Neural progenitor cell (in vitro differentiated cells): ENCODE results near the gene TRAF3. TPM values are rescaled to one million over a fixed set of nuclear protein-coding genes. Genes with fewer than 3 reads are reported as not detected.
A peak's percentile ranks its signal among the peaks of the same experiment; 100 is the strongest.

ENCODE experiments used
- DNase-seq: peaks from one replicate; pipeline ENCODE4 v3.0.0-alpha.2; 2016; ENCODE audit warnings: low spot score
- H2AFZ ChIP-seq: fragments of 200-600 bp; sonication (generic); replicated peaks from 2 replicates; pipeline ENCODE4 v1.6.1; 2016; ENCODE audit warnings: antibody characterized with exemption
- H3F3A ChIP-seq: fragments of 200-600 bp; sonication (generic); 2 replicates; pipeline ENCODE4 v1.6.1; 2016; ENCODE audit warnings: antibody characterized with exemption, low read depth
- H3K27ac ChIP-seq: fragments of 200-600 bp; sonication (generic); 2 replicates; pipeline ENCODE4 v1.5.1; 2016; ENCODE audit warnings: mild to moderate bottlenecking
- H3K27me3 ChIP-seq: fragments of 200-600 bp; sonication (generic); 2 replicates; pipeline ENCODE4 v1.6.1; 2016; ENCODE audit warnings: mild to moderate bottlenecking, moderate library complexity
- H3K36me3 ChIP-seq: fragments of 200-600 bp; sonication (generic); 2 replicates; pipeline ENCODE4 v1.5.1; 2016
- H3K4me1 ChIP-seq: fragments of 200-600 bp; sonication (generic); 2 replicates; pipeline ENCODE4 v1.6.1; 2016; ENCODE audit warnings: mixed run types
- H3K4me2 ChIP-seq: fragments of 200-600 bp; sonication (generic); 2 replicates; pipeline ENCODE4 v1.6.1; 2016
- H3K4me3 ChIP-seq: fragments of 200-600 bp; sonication (generic); 2 replicates; pipeline ENCODE4 v1.5.1; 2016
- H3K79me2 ChIP-seq: fragments of 200-600 bp; sonication (generic); 2 replicates; pipeline ENCODE4 v1.6.1; 2016; ENCODE audit warnings: low read depth
- H3K9ac ChIP-seq: fragments of 200-600 bp; sonication (generic); 2 replicates; pipeline ENCODE4 v1.6.1; 2016
- H3K9me3 ChIP-seq: fragments of 200-600 bp; sonication (generic); 2 replicates; pipeline ENCODE4 v1.5.1; 2016; ENCODE audit warnings: low read depth
- H4K20me1 ChIP-seq: fragments of 200-600 bp; sonication (generic); 2 replicates; pipeline ENCODE4 v1.6.1; 2016; ENCODE audit warnings: low read depth
- H3K27ac Mint-ChIP-seq: 3 replicates; pipeline ENCODE4 v1.8.0; 2021; ENCODE audit warnings: mixed read lengths
- H3K27me3 Mint-ChIP-seq: 2 replicates; pipeline ENCODE4 v1.8.0; 2022; ENCODE audit warnings: low read depth, mild to moderate bottlenecking, inconsistent platforms, moderate library complexity, mixed read lengths; ENCODE audit not compliant: insufficient read depth
- H3K36me3 Mint-ChIP-seq: 3 replicates; pipeline ENCODE4 v1.8.0; 2021; ENCODE audit warnings: mixed read lengths
- H3K4me1 Mint-ChIP-seq: 3 replicates; pipeline ENCODE4 v1.8.0; 2021; ENCODE audit warnings: mixed read lengths
- H3K4me3 Mint-ChIP-seq: 3 replicates; pipeline ENCODE4 v1.8.0; 2021; ENCODE audit warnings: mild to moderate bottlenecking, moderate library complexity, mixed read lengths
- H3K9me3 Mint-ChIP-seq: 3 replicates; pipeline ENCODE4 v1.8.0; 2020; ENCODE audit warnings: mixed read lengths
- EZH2 ChIP-seq: fragments of 200-600 bp; sonication (generic); IDR thresholded peaks from 2 replicates; pipeline ENCODE4 v1.6.1; 2017; ENCODE audit warnings: antibody characterized with exemption, mild to moderate bottlenecking, moderate library complexity
- EZH2phosphoT487 ChIP-seq: fragments of 200-600 bp; sonication (generic); IDR thresholded peaks from 2 replicates; pipeline ENCODE4 v1.6.1; 2017; ENCODE audit warnings: antibody characterized with exemption
- total RNA-seq: library from RNA; depleted of rRNA; stranded (reverse); fragments of >200 nt; gene quantifications from 2 replicates; pipeline ENCODE4 v1.2.3, GENCODE V29; 2015; ENCODE audit warnings: low replicate concordance
- TF ChIP-seq, protein P1 (sequence below): fragments of 200-600 bp; sonication (generic); IDR thresholded peaks from 2 replicates; pipeline ENCODE4 v1.5.1; 2017; ENCODE audit warnings: antibody characterized with exemption, mild to moderate bottlenecking

The TRAF3 gene
- total RNA-seq, 1 donor from 2014 or later: 18.1 TPM

DNA sequence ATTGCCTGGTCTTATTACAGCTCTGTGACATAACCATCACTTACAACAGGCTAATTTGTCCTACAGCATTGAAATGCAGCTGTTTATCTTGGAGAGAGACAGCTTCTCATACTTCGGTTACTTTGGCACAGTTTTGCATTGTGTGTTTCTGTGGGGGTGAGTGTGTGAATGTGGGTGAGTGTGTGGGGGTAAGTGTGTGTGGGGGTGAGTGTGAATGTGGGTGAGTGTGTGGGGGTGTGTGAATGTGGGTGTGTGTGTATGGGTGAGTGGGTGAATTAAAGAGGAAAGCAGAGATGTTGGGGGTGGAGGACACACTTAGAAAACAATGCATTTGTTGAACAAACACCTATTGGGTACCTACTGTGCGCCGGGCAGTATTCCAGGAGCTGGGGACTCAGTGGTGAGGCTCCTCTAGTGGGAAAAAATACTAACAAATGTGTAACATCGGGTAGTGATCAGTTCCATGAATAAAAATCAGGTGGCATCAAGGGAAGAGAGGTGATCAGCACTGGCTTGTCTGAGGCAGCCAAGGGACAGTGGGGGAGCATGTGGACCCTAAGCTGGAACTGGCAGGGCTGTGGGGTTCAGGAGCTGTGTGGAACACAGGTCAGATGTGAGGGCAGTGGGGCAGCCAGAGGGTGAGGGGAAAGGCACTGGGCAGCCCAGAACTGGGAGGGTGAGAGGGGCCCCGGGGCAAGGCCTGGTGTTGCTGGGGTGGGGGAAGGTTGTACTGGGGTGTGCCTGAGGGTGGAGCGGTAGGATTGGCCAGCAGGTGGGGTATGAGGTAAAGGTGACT, 101.1 kb downstream of the TRAF3 start:
- H3K4me1 ChIP-seq: no peaks in the 10 kb centered on the region
- no peak overlapping the region for H3K9ac ChIP-seq
- no peak for DNase-seq
- H2AFZ ChIP-seq: no peak overlapping the region
- H3K4me2 ChIP-seq: no peak overlapping the region
- no peaks in the 10 kb centered on the region for H3K36me3 ChIP-seq
- no peaks in the 10 kb centered on the region for H3K9me3 ChIP-seq
- H3K27me3 ChIP-seq: no peaks in the 10 kb centered on the region
- TF ChIP-seq EZH2: no peak
- TF ChIP-seq, protein P1, sequence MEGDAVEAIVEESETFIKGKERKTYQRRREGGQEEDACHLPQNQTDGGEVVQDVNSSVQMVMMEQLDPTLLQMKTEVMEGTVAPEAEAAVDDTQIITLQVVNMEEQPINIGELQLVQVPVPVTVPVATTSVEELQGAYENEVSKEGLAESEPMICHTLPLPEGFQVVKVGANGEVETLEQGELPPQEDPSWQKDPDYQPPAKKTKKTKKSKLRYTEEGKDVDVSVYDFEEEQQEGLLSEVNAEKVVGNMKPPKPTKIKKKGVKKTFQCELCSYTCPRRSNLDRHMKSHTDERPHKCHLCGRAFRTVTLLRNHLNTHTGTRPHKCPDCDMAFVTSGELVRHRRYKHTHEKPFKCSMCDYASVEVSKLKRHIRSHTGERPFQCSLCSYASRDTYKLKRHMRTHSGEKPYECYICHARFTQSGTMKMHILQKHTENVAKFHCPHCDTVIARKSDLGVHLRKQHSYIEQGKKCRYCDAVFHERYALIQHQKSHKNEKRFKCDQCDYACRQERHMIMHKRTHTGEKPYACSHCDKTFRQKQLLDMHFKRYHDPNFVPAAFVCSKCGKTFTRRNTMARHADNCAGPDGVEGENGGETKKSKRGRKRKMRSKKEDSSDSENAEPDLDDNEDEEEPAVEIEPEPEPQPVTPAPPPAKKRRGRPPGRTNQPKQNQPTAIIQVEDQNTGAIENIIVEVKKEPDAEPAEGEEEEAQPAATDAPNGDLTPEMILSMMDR: no peak
- TF ChIP-seq EZH2phosphoT487: no peak
- peaks cover 3% of the 10 kb centered on the region for H3K36me3 Mint-ChIP-seq
- H3K4me1 Mint-ChIP-seq: no peaks in the 10 kb centered on the region
- H3K27ac ChIP-seq: no peak overlapping the region
- H3K79me2 ChIP-seq: no peaks in the 10 kb centered on the region
- H3K9me3 Mint-ChIP-seq: no peaks in the 10 kb centered on the region
- H3K27ac Mint-ChIP-seq: no peak overlapping the region
- H4K20me1 ChIP-seq: no peaks in the 10 kb centered on the region
- H3K27me3 Mint-ChIP-seq: no peaks in the 10 kb centered on the region
- H3F3A ChIP-seq: no peaks in the 10 kb centered on the region
- H3K4me3 ChIP-seq: no peak overlapping the region
- no peak overlapping the region for H3K4me3 Mint-ChIP-seq

DNA sequence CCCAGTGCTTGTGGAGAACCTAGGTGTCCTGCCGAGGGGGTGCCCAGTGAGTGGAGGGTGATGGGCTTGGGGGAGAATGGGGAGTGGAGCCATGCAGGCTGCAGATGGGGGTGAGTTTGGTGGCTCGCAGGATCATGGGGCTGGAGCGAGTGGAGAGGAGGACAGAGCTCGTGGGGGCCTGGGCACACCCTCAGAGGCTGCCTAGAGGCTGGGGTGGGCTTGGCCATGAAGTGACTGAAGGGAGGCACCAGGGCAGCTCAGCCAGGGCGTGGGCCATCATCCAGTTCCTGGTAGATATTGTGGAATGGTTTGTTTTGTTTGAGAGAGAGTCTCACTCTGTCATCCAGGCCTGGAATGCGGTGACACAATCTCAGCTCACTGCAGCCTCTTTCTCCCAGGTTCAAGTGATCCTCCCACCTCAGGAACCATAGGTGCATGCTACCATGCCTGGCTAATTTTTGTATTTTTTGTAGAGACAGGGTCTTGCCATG, 101.8 kb downstream of the TRAF3 start:
- Mint-ChIP-seq H3K27ac (no peak overlapping the region), H3K4me3 (no peak overlapping the region), H3K4me1 (no peaks in the 10 kb centered on the region), H3K9me3 (no peaks in the 10 kb centered on the region), H3K36me3 (peaks cover 4% of the 10 kb centered on the region), H3K27me3 (no peaks in the 10 kb centered on the region)
- H3K4me1 ChIP-seq: no peaks in the 10 kb centered on the region
- H3K4me3 ChIP-seq: no peak overlapping the region
- no peak for DNase-seq
- no peaks in the 10 kb centered on the region for H3K9me3 ChIP-seq
- H3F3A ChIP-seq: no peaks in the 10 kb centered on the region
- H3K27ac ChIP-seq: no peak overlapping the region
- no peaks in the 10 kb centered on the region for H3K36me3 ChIP-seq
- H3K9ac ChIP-seq: no peak overlapping the region
- no peaks in the 10 kb centered on the region for H4K20me1 ChIP-seq
- no peaks in the 10 kb centered on the region for H3K79me2 ChIP-seq
- no peak overlapping the region for H3K4me2 ChIP-seq
- H2AFZ ChIP-seq: no peak overlapping the region
- H3K27me3 ChIP-seq: no peaks in the 10 kb centered on the region
- TF ChIP-seq EZH2: no peak
- TF ChIP-seq EZH2phosphoT487: no peak
- TF ChIP-seq, protein P1: no peak

DNA sequence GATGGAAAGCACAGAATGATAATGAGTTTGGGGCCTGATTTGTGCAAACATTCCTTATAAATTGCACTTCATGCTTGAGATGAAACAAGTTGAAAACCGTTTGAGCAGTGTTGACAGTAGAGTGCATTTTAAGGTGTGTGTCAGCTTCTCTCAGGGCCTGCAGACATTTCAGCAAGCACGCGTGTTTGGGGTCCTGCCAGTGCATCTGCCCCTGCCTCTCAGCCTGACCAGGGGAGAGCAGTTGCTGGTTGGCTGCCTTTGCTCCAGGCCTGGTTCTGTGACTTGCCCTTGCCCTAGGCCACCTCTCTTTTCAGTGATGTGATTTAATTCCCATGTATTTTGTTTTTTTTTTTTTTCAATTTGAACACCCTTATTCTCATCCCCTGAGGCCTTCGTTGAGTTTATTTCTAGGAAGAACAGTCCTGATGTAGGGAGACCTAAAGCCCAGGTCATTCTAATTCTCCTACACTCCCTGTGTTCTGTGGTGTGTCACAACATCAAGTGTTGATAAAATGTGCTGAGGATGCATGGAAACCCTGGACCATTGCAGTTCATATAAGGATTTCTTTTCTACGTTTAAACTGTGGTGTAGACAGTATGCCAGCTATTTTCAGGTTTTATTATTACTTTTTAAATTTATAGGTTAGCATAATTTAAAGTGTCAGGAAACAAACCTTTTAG, 105.1 kb downstream of the TRAF3 start:
- Histone ChIP-seq H3K36me3 (no peaks in the 10 kb centered on the region), H3K4me2 (no peak overlapping the region), H2AFZ (no peak overlapping the region), H3K27ac (no peak overlapping the region), H3K79me2 (no peaks in the 10 kb centered on the region), H3K4me3 (no peak overlapping the region), H3F3A (no peaks in the 10 kb centered on the region), H3K27me3 (no peaks in the 10 kb centered on the region), H4K20me1 (no peaks in the 10 kb centered on the region), H3K9ac (no peak overlapping the region), H3K9me3 (no peaks in the 10 kb centered on the region), H3K4me1 (no peaks in the 10 kb centered on the region)
- Mint-ChIP-seq H3K4me3 (no peak overlapping the region), H3K27ac (peak overlapping the region; percentile 47), H3K4me1 (no peaks in the 10 kb centered on the region), H3K27me3 (no peaks in the 10 kb centered on the region), H3K36me3 (peaks cover 7% of the 10 kb centered on the region), H3K9me3 (no peaks in the 10 kb centered on the region)
- no peak for TF ChIP-seq EZH2phosphoT487
- TF ChIP-seq, protein P1: no peak
- TF ChIP-seq EZH2: no peak
- no peak for DNase-seq
